Uterus (tissue), 2 donors: ENCODE measurements around the gene WASHC4.

Source experiments
- CTCF ChIP-seq, 4 experiments: fragments of 200-600 bp in 2 of 4; fragments of 450-650 bp in 2 of 4; sonication (generic) in 2 of 4; IDR thresholded peaks; one replicate each; pipeline ENCODE4 v1.5.1; 2016 to 2019; ENCODE audit warnings: antibody characterized with exemption in 4 of 4, mild to moderate bottlenecking in 2 of 4, moderate library complexity in 1 of 4
- POLR2A ChIP-seq, 2 donors: fragments of 450-650 bp; IDR thresholded peaks; one replicate each; pipeline ENCODE4 v1.6.1; 2016; ENCODE audit warnings: antibody characterized with exemption in 2 of 2, mild to moderate bottlenecking in 1 of 2, moderate library complexity in 1 of 2

- TF ChIP-seq POLR2A (IDR thresholded peaks at IDR 0.05) (no peak), CTCF (IDR thresholded peaks at IDR 0.05) (no peak)
These were observed 34.5 kb upstream of the WASHC4 start for GRCh38 chr12:105072888-105073488.
